ENCODE results near the gene TMBIM6. TPM values are rescaled to one million over a fixed set of nuclear protein-coding genes. Genes with fewer than 3 reads are reported as not detected.

TMBIM6 gene
- total and polyA plus RNA-seq, 7 donors, result 93.7 to 384 (median 201) TPM

DNA sequence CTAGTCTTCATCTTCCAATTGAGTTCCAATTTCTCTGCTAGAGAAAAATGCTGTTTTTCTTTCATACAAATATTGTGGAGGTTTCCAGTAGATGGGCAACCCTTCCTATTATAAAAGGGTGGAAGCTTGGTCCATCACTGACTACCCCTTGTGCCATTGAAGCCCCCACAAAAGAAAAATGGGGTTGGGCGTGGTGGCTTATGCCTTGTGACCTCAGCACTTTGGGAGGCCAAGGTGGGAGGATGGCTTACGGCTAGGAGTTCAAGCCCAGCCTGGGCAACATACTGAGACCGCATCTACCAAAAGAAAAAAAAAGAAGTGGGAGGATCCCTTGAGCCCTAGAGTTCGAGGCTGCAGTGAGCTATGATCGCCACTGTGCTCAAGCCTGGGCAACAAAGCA lies 64.1 kb downstream of the TMBIM6 start:
- TF ChIP-seq EP300 (IDR thresholded peaks at IDR 0.05), result no peak
- TF ChIP-seq POLR2A (IDR thresholded peaks at IDR 0.05), result no peak
- no peak for TF ChIP-seq POLR2AphosphoS5 (IDR thresholded peaks at IDR 0.05)
- TF ChIP-seq, protein P1, sequence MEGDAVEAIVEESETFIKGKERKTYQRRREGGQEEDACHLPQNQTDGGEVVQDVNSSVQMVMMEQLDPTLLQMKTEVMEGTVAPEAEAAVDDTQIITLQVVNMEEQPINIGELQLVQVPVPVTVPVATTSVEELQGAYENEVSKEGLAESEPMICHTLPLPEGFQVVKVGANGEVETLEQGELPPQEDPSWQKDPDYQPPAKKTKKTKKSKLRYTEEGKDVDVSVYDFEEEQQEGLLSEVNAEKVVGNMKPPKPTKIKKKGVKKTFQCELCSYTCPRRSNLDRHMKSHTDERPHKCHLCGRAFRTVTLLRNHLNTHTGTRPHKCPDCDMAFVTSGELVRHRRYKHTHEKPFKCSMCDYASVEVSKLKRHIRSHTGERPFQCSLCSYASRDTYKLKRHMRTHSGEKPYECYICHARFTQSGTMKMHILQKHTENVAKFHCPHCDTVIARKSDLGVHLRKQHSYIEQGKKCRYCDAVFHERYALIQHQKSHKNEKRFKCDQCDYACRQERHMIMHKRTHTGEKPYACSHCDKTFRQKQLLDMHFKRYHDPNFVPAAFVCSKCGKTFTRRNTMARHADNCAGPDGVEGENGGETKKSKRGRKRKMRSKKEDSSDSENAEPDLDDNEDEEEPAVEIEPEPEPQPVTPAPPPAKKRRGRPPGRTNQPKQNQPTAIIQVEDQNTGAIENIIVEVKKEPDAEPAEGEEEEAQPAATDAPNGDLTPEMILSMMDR (IDR thresholded peaks at IDR 0.05), result no peak
- H3K4me1 ChIP-seq, result peaks cover 0 to 29% (median 25%) of the 10 kb centered on the region in 4 donors
- H3K27me3 ChIP-seq, result no peaks in the 10 kb centered on the region
- H3K36me3 ChIP-seq, result peaks cover 26 to 61% (median 39%) of the 10 kb centered on the region in 4 donors
- H3K4me3 ChIP-seq, result no peak overlapping the region
- H3K27ac ChIP-seq, result no peak overlapping the region
- DNase-seq, result no peak
- intact Hi-C loops (cut with DNase I), result no loop called here
- H3K9me3 ChIP-seq, result no peaks in the 10 kb centered on the region
- 93 to 94% methylated on average over 5 of the region's 5 CpGs for WGBS, 2 donors

DNA sequence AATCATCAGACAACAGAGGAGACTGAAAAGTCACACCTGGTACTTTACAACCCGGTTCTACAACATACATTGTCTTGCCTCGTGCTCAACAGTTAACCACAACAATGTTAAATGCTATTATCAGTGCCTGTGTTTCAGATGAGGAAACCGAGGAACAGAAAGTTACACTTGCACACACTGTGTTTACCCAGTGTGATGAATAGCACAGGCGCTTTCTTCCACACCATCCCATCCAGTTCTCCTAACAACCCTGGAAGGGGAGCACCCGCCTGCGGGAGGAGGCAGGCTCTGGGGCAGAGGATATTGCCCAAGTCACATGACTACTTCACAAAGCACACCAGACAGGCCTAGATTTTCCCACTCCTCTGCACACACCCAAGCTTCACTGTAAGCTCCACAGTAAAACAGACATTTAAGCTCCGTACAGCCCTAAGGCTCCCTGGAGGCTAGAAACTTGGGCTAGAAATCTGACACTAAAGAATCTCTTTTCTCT lies 65.0 kb downstream of the TMBIM6 start:
- Histone ChIP-seq H3K27me3 (no peaks in the 10 kb centered on the region), H3K36me3 (peaks cover 22 to 51% (median 31%) of the 10 kb centered on the region in 4 donors), H3K4me1 (peaks cover 0 to 37% (median 32%) of the 10 kb centered on the region in 4 donors), H3K4me3 (no peak overlapping the region), H3K9me3 (no peaks in the 10 kb centered on the region), H3K27ac (no peak overlapping the region)
- WGBS, 2 donors, result 57 to 82% methylated on average over 7 of the region's 7 CpGs
- TF ChIP-seq POLR2A (IDR thresholded peaks at IDR 0.05) (no peak), EP300 (IDR thresholded peaks at IDR 0.05) (no peak), POLR2AphosphoS5 (IDR thresholded peaks at IDR 0.05) (no peak)
- TF ChIP-seq, protein P1 (IDR thresholded peaks at IDR 0.05), result no peak
- DNase-seq, result no peak
- intact Hi-C loops (cut with DNase I), result no loop called here

DNA sequence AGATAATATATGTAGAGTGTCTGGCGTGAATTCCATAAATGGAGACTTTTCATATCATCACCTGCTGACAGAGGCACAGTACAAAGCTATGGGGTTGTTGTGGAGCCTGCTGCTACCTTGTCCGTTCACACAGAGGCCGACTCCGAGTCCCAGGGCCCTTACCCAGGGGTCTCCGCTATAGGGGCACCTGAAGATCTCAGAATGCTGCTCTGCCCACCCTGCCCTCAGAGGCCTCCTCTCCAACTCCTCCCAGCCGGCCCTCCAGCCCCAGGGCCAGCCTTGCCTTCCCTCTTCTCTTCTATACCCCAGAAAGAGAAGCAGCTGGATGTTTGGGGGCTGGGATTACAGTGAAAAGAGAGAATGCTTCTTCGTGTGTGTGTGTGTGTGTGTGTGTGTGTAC lies 65.5 kb downstream of the TMBIM6 start:
- no peak for DNase-seq
- Histone ChIP-seq H3K4me3 (no peak overlapping the region), H3K36me3 (peaks cover 17 to 46% (median 26%) of the 10 kb centered on the region in 4 donors), H3K9me3 (no peaks in the 10 kb centered on the region), H3K27me3 (no peaks in the 10 kb centered on the region), H3K27ac (no peak overlapping the region), H3K4me1 (peaks cover 0 to 37% (median 33%) of the 10 kb centered on the region in 4 donors)
- 86 to 93% methylated on average over 7 of the region's 7 CpGs for WGBS, 2 donors
- intact Hi-C loops (cut with DNase I), result no loop called here
- TF ChIP-seq POLR2AphosphoS5 (IDR thresholded peaks at IDR 0.05) (no peak), POLR2A (IDR thresholded peaks at IDR 0.05) (no peak), EP300 (IDR thresholded peaks at IDR 0.05) (no peak)
- TF ChIP-seq, protein P1 (IDR thresholded peaks at IDR 0.05), result no peak

DNA sequence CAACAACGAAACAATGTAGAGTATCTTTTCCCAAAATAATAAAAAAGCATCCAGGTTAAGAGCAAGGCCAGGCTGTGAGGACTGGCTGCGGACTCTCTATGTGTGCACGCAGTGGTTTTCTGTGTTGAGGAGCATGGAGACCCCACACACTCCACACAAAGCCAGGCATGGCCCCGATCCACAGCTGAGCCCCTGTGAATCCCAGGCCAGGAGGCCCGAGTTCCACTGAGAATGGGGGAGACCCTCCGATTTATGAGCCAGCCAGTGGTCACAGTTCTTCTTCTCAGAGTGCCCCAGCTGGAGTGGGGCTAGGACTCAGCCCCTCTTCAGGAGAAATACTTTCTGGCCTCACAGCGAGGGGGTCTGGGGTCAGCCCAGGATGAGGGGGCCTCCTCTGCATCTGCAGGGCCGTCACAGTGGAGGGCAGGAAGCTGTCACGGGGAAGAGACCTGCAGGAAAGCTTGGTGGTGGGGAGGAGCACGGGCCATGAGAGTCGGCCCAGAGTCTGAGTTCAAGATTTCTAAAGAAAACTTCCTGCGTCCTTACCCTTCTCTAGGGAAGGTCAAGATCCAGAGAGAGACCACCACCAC lies 66.7 kb downstream of the TMBIM6 start:
- TF ChIP-seq, protein P1 (IDR thresholded peaks at IDR 0.05), result no peak
- TF ChIP-seq POLR2A (IDR thresholded peaks at IDR 0.05), result no peak
- TF ChIP-seq POLR2AphosphoS5 (IDR thresholded peaks at IDR 0.05), result no peak
- no peak for TF ChIP-seq EP300 (IDR thresholded peaks at IDR 0.05)
- DNase-seq, result no peak
- H3K9me3 ChIP-seq, result no peaks in the 10 kb centered on the region
- intact Hi-C loops (cut with DNase I), result no loop called here
- H3K4me3 ChIP-seq, result no peak overlapping the region
- H3K4me1 ChIP-seq, result peaks cover 0 to 37% (median 33%) of the 10 kb centered on the region in 4 donors
- H3K27ac ChIP-seq, result peak overlapping the region; percentile 68 to 78 (median 73)
- H3K27me3 ChIP-seq, result no peaks in the 10 kb centered on the region
- H3K36me3 ChIP-seq, result peaks cover 11 to 34% (median 20%) of the 10 kb centered on the region in 4 donors
- 88 to 90% methylated on average over 12 of the region's 12 CpGs for WGBS, 2 donors
